Measurements from ENCODE around the gene SHKBP1.

The SHKBP1 gene

DNA sequence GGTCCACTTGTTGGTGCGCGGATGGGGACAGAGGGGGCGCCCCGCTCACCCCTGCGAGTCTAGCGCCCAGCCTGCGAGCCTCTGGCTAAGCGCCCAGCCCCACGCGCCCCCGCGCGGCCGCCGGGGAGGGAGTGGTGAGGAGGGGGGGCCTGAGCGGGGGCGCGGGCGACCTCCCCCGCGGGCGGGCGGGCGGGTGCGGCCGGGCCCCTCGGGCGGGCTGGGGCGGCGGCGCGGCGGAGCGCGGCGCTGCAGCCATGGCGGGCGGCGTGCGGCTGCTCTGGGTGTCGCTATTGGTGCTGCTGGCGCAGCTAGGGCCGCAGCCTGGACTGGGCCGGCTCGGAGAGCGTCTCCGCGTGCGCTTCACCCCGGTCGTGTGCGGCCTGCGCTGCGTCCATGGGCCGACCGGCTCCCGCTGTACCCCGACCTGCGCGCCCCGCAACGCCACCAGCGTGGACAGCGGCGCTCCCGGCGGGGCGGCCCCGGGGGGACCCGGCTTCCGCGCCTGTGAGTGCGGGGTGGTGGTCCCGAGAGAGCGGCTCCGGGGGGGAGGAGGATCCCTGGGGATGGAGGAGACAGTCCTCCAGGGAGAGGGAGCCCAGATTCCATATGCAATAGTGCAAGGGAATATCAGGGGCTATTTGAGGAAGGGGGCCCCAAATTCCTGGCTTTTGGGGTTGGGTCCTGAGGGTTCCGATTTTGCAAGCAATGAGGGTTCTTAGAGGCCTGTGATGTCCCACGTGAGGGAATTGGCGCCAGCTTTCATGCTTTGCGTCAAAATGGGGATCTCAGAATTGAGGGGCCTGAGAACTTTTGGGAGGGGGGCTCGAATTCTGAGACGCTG is 24.7 kb downstream of the SHKBP1 start, which contains the start of gene LTBP4:
TSS of gene LTBP4 (plus strand) at position 236 of the 841 bp plus-strand sequence. CDS start at position 255, 19 bp downstream.
- DNase-seq = no peak

DNA sequence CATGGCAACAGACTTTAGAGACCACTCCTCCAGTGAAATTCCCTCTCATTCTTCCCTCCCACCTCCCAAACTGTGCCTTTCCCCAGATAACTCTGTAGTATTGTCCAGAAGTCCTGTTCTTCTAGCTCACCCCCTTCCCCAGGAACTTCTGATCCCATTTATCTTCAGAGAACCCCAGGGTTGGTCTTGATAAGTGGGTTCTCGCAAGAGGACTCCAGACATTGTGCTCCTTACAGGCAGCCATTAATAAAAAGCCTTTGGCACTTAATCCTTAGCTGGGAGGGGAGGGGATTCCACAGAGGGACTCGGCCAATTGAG is 26.4 kb downstream of the SHKBP1 start:
- no peak for DNase-seq

DNA sequence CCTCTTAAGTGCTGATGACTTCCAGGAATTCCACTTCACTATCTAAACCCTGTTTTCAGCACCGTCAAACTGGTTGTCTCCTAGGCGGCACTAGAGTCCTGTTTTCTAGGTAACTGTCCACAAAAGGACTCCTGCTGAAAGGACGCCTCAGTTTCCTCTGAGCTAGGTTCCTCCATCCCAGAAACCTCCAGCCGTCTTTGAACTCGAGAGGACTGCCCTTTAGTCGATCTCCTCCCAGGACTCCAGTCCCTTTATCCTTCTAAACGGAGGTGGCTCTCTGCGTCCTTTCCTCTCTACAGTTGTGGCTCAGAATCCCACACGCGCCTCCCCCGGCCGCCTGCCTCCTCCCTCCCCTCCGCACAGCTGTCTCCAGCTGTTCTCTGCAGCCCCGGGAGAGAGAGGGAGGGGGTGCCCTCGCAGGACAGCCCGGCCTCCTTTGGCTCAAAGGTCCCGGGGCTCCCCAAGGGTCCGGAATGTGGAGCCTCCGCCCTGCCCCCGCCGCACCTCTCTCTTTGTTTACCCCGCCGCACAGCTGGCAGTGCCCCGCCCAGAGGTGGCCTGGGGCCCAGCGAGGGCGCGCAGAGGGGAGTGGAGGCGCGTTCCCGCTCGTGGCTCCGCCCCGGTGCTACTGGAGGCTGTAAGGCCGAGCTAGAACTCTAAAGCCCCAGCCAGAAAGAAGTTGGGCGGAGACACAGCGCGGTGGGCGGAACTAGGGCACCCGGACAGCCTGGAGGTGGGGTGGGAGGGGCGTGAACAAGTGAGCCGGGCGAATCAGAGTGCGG is 26.9 kb downstream of the SHKBP1 start:
- DNase-seq = peak; percentile 89

DNA sequence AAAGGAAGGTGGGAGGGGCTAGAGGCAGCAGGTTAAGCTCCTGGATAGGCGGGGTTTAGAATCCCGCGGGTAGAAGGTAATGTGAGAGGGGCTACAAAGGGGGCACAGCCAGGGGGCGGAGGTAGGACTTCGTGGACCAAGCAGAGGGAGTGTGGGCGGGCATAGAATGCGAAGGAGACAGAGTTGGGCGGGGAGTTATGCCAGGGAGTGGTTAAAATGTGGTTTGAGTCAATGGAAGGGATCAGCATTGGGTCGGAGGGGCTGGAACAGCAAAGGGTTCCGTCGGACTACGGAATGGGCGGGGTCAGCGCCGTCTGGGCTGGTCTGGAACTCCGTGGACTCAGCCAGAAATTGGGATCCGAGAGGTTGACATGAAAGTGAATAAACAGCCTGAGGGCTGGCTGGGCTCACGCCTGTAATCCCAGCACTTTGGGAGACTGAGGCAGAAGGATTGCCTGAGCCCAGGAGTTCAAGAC is 27.5 kb downstream of the SHKBP1 start:
- DNase-seq = no peak

DNA sequence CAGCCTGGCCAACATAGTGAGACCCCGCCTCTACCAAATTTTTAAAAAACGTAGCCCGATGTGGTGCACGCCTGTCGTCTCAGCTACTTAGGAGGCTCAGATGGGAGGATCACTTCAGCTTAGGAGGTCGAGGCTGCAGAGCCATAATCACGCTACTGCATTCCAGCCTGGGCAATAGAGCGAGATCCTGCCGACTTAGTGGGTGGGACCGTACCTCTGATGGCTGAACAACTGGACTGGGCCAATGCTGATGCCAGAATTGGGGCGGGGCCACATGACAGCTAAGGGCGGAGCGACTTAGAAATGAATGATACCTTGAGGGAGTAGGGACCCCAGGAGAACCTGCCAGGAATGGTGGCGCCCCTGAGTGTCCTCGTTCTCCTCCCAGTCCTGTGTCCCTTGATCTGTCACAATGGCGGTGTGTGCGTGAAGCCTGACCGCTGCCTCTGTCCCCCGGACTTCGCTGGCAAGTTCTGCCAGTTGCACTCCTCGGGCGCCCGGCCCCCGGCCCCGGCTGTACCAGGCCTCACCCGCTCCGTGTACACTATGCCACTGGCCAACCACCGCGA is 28.1 kb downstream of the SHKBP1 start:
- no peak for DNase-seq

DNA sequence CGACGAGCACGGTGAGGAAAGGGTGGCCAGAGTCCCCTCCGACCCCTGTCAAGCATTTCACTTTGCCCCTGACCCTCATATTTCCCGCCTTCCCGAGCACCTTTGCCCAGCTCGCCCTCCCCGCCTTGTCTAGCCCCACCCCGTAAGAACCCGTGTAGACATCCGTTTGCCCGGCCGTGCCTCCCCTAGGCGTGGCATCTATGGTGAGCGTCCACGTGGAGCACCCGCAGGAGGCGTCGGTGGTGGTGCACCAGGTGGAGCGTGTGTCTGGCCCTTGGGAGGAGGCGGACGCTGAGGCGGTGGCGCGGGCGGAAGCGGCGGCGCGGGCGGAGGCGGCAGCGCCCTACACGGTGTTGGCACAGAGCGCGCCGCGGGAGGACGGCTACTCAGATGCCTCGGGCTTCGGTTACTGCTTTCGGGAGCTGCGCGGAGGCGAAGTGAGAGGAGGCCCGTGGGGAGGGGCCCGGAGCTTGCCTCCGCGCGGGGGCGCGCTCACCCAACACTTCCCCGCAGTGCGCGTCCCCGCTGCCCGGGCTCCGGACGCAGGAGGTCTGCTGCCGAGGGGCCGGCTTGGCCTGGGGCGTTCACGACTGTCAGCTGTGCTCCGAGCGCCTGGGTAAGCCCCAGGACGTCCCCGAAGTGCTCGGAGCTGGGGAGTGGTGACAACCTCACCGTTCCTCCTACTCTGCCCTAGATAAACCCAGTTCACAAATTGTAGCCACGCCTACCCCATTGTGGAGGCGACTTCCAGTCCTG is 28.7 kb downstream of the SHKBP1 start:
- DNase-seq = peak; percentile 36

DNA sequence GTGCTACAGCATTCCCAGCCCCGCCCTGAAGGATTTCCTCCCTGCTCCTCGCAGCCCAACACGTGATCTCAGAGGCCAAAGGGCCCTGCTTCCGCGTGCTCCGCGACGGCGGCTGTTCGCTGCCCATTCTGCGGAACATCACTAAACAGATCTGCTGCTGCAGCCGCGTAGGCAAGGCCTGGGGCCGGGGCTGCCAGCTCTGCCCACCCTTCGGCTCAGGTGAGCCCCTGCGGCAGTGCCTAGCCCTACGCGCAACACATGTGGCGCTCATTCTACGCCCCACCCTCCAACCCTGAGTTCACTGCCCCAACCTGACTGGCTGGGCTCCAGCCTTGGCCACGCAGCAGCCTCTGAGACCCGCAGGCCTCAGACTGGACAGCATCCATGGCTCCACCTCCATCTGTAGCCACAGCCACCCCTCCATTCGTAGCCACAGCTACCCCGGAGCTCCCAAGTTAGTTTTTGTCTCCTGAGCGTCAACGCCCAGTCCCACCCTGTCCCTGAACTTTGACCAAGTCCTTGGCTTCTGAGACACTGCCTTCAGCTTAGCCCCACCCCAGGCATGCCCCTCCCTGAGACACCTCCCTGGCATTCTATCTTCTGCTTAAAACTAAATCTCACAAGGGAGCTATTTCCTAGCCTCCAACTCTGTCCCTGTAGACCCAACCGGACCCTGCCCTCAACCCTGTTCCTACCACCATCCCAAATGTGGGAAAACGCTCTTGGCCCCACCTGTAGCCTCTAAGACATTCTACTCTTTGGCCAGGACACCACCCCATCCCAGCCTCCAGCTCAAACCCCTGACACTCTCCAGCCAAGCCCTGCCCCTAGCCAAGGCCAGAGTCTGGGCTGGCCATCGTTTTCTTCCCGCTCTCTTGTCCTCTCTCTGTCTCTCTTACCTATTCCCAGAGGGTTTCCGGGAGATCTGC is 30.9 kb downstream of the SHKBP1 start:
- DNase-seq = no peak

DNA sequence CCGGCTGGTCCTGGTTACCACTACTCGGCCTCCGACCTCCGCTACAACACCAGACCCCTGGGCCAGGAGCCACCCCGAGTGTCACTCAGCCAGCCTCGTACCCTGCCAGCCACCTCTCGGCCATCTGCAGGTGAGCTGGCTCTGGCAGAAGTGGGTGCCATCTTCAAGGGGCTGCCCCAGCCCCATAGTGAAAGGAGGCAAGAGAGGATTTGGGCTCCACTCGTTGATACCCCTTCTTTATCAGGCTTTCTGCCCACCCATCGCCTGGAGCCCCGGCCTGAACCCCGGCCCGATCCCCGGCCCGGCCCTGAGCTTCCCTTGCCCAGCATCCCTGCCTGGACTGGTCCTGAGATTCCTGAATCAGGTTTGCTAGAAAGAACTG is 31.6 kb downstream of the SHKBP1 start:
- DNase-seq = no peak

DNA sequence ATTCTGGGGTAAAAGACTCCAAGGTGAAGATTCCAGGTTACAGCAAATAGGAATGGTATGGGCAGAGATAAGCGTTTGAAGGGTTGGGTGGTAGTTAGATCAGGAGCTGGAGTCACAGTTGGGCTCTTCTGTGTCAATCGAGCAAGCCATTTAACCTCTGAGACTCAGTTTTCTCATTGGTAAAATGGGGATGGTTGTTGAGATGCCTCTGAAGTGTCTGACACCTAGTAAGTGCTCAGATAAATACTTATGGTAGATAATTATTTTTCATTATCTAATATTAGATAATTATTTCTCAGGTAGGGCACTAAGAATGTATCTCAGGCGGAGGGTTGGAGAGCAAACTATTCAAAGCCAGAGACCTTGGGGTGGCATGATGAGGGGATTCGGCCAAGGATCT is 32.3 kb downstream of the SHKBP1 start:
- no peak for DNase-seq

DNA sequence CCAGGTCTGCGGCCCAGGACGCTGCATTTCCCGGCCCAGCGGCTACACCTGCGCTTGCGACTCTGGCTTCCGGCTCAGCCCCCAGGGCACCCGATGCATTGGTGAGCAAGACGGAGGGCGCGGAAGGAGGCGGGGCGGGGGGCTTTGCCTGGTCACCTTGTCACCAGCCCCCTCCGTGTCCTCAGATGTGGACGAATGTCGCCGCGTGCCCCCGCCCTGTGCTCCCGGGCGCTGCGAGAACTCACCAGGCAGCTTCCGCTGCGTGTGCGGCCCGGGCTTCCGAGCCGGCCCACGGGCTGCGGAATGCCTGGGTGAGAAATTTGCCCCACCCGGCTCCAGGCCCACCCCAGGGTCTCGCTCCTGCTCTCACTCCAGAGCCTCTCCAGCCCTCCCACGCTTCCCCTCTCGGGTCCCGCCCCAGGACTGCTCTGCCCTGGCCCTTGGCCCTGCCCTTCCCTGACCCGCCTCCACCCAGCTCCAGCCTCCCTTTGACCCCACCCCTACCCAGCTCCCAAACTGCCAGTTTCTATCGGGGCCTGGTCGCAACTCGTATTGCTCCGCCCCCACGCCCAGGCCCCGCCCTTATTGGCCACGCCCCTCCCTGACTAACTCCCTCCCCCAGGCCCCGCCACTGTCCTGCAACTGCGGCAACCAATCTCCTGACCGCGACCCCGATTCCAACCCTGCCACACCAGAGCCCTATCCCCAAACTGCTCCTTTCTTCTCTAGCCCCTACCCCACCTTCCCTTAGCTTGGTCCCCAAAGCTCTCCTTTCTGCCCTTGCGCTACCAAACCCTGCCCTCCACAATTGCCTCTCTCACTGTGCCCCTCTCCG is 33.1 kb downstream of the SHKBP1 start:
- DNase-seq = peak; percentile 56

DNA sequence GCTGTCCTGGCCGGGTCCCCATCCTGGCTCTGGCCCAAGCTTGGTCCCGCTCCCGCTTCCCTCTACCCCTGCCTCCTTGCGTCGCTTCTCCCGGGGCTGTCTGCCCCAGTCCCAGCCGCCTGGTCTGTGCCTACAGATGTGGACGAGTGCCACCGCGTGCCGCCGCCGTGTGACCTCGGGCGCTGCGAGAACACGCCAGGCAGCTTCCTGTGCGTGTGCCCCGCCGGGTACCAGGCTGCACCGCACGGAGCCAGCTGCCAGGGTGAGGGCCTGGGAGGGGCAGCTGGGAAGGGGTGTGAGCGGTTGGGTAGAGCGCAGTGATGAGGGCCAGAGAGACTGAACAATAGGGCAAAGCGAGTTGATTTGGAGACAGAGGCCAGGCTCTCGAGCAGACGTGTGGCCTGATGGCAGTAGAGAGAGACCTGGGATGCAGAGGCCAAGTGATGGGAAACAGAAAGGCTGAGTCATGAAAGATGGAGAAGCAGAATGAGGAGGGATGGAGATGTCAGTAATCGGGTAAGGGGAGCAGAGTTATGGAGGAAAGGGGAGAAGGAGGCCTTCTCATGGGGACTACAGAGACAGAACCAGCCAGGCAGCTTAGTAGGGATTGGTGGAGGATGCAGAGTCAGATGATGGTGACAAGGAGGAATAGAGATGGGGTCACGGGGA is 33.9 kb downstream of the SHKBP1 start:
- DNase-seq = no peak

DNA sequence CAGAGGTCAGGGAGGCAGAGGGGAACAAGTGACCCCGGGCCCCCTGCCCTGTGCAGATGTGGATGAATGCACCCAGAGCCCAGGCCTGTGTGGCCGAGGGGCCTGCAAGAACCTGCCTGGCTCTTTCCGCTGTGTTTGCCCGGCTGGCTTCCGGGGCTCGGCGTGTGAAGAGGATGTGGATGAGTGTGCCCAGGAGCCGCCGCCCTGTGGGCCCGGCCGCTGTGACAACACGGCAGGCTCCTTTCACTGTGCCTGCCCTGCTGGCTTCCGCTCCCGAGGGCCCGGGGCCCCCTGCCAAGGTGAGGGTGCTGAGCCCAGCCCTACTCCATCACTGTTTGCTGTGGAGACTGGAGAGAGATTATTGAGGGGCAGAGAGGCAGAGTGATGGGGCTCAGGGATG is 34.4 kb downstream of the SHKBP1 start:
- DNase-seq = no peak

DNA sequence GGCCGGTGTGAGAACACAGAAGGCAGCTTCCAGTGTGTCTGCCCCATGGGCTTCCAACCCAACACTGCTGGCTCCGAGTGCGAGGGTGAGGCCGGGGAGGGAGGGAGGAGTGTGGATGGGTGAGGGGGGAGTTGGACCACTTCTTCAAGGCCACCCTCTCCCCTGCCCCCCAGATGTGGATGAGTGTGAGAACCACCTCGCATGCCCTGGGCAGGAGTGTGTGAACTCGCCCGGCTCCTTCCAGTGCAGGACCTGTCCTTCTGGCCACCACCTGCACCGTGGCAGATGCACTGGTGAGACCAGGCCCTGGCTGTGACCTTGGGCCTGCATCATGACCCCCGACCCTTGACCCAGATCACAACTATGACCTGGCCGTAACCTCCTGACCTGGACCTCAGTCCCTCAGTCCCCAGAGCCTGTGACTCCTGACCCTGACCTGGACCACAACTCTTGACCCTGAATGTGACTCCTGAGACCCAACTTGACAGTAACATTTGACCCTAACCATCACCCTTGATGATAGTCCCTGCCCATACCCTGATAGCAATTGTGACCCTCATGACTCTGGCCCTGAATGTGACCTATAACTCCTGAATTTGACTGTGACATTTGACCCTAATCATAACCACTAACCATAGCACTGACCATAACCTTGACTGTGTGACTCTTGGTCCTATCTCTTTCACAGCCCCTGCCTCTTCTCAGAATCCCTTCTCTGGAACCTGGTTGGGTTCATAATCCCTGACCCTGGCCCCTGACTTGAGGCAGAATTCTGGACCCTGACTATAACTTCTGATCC is 35.4 kb downstream of the SHKBP1 start:
- DNase-seq = no peak

DNA sequence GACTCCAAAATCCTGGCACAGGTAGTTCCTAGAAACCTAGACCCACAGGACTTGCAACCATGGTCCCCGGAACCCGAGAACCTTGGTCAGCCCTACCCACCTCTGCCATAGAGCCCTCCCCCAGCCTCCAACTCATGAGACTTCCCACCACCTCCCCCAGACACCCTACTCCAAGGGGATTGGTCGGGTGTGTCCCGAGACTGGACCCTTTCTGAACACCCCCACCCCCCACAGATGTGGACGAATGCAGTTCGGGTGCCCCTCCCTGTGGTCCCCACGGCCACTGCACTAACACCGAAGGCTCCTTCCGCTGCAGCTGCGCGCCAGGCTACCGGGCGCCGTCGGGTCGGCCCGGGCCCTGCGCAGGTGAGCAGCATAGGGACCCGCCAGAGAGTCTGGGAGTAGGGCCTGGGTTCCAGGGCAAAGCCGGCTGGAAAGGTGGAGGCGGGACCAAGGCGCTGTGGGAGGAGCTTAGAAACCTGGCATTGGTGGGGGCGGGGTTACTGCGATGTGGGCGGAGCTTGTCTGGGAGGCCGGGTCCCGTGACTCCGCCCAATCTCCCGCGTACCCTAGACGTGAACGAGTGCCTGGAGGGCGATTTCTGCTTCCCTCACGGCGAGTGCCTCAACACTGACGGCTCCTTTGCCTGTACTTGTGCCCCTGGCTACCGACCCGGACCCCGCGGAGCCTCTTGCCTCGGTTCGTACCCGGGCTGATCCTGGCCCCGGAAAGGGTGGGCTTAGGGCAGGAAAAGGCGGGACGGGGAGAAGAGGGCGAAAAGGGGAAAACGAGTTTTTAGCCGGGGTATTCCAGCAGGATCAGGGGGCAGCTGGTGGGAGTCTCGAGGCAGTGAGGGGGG is 36.4 kb downstream of the SHKBP1 start:
- no peak for DNase-seq

DNA sequence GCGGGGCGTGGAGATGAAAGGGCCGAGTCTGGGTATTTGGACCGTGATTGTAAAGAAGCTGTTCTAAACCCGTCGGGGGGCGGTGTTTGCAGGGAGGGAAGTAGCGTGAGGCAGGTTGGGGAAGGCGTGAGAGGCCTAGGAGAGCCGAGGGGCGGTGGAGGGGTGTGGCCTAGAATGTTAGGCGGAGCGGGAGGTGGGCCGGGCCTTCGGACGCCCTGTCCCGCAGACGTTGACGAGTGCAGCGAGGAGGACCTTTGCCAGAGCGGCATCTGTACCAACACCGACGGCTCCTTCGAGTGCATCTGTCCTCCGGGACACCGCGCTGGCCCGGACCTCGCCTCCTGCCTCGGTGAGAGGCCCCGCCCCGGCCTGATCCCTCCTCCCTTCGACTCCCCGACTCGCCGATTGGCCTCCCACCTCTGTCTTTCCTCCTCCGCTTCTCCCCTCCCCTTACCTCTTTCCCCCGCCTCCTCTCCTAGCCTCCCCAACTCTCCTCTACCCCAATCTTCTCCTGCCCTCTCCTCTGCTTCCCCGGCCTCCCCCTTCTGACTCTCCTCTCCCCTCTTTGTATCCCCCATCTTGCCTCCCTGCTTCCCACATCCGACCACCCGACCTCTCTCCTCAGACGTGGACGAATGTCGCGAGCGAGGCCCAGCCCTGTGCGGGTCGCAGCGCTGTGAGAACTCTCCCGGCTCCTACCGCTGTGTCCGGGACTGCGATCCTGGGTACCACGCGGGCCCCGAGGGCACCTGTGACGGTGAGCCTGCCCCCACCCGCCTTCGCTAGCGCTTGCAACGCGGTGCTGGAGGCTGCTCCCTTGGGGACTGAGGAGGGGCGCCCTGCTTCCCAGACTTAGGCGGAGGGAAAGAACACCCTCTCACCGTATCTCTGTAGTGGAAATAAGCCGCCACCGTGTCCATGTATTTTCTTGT is 37.3 kb downstream of the SHKBP1 start:
- peak; percentile 70 for DNase-seq

DNA sequence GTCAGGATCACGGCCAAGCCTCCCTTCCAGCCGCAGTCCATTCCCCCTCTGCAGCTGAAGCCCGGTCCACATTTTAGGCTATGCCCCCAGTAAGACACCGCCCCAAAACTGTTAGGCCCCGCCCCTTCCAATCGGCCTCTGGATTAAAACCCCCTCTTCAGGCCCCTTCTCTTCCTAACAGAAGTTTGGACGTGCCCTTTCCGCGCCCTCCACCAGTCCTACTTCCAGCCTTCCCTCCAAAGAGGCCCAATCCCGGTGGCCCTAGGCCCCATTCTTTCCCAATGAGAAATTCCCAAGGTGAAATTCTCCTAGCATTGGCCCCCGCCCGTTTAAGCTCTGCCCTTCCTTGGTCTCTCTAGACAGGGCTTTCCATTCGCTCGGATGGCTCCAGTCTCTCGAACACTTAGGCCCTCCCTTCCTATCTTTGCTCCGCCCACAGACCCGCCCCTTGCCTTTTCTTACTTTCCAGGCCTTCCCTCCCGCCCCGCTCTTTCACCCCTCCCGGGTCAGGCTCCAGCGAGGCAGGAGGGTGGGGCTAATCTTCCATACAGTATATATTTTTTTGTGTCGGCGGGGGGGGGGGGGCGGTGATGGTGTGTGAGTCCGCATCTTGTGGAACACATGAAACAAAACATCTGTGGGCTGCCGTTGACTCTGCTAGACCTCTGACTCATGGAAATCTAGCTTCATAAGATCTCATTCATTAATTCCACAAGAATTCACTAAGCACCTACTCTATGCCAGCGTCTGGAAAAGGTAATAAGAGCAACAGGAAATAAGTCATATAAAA is 38.1 kb downstream of the SHKBP1 start:
- peak; percentile 93 for DNase-seq

Measured in fibroblast of upper back skin (primary cell).